Suprapubic skin (tissue), 3 donors: ENCODE data around the gene GYPE.
"Not testable (repeated sequence)": the region's sequence is repeated elsewhere in the genome, so short reads cannot be mapped to it uniquely, and the experiment has no call there.

ENCODE experiments used
- CTCF ChIP-seq, 2 donors: fragments of 200-600 bp in 1 of 2; fragments of 450-650 bp in 1 of 2; sonication (generic) in 1 of 2; IDR thresholded peaks; one replicate each; pipeline ENCODE4 v1.5.1; 2016 to 2019; ENCODE audit warnings: antibody characterized with exemption in 2 of 2, mild to moderate bottlenecking in 1 of 2, moderate library complexity in 1 of 2
- POLR2AphosphoS5 ChIP-seq, 3 donors: sonication (generic); formaldehyde crosslinking; IDR thresholded peaks; one replicate each; pipeline ENCODE4 v1.6.1; 2017; ENCODE audit warnings: antibody characterized with exemption in 3 of 3

GRCh38 chr4:143884965-143885364 lies 20.4 kb downstream of the GYPE start:
- not testable (repeated sequence) for TF ChIP-seq CTCF, POLR2AphosphoS5 (IDR thresholded peaks at IDR 0.05)
